A673 (cell line): ENCODE measurements around the gene TBL1X.

Experiments
- CTCF ChIP-seq: fragments of 300-800, 200-600 bp; sonication (generic); conservative IDR thresholded peaks from 2 replicates; pipeline ENCODE4 v1.5.1; 2017; ENCODE audit warnings: low read depth, mild to moderate bottlenecking, antibody characterized with exemption, low read length, moderate library complexity, mixed read lengths
- EZH2 ChIP-seq: fragments of 200-600 bp; sonication (generic); IDR thresholded peaks from 2 replicates; pipeline ENCODE4 v1.6.1; 2017; ENCODE audit warnings: borderline replicate concordance, low read depth, mild to moderate bottlenecking, mixed read lengths, antibody characterized with exemption, low read length; ENCODE audit not compliant: poor library complexity, severe bottlenecking

- TF ChIP-seq CTCF (no peak), EZH2 (no peak)
Observed at GRCh38 chrX:9609987-9610386, 145.1 kb downstream of the TBL1X start.
